SKM-1 (cell line): ENCODE data around the gene RPL7A.
"Not testable (repeated sequence)": the region's sequence is repeated elsewhere in the genome, so short reads cannot be mapped to it uniquely, and the experiment has no call there.

Experiments used
- DNase-seq: peaks from one replicate; lab custom pipeline; 2025; ENCODE audit not compliant: unreplicated experiment; lab: John Stamatoyannopoulos, UW

Gene RPL7A

DNA sequence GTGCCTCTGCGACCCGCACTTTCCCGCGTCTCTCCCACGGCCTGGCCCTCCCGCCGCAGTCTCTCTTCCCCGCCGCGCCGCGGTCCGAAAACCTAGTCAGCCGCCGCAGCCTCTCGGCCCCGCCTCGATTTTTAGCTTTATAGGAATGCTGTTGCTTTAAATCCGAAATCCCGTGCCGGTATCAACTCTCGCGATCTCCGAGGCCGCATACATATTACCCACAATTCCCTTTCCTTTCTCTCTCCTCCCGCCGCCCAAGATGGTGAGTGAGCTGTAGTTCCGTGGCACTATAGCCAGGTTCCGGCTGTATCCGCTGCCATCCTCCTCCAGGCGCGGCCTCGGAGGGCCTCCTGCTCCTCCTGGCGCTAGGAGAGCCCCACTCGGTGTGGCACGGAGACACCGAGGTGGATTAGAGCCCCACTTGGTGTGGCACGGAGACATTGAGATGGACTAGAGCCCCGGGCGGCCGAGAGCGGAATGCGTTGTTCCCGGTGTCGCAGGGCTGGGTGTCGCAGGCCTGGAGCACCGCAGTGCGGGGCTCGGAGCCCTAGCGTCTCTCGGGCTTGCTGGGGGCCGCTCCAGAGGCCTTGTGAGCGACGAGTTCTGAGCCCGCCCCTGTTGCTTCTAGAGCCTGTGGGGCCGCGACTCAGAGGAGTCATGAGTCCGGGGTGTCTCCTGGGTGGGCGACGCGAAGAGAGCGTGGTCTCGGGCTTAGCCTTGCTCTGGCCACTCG lies at the start of gene RPL7A, which contains the start of gene MED22:
Gene RPL7A (plus strand): TSS at position 234 of the 733 bp plus-strand sequence. CDS start 26 bp downstream, at position 260.
Gene MED22 (minus strand): TSS at position 147 of the 733 bp plus-strand sequence. CDS start 1,469 bp downstream, outside the sequence.
- DNase-seq: peak; percentile 93

DNA sequence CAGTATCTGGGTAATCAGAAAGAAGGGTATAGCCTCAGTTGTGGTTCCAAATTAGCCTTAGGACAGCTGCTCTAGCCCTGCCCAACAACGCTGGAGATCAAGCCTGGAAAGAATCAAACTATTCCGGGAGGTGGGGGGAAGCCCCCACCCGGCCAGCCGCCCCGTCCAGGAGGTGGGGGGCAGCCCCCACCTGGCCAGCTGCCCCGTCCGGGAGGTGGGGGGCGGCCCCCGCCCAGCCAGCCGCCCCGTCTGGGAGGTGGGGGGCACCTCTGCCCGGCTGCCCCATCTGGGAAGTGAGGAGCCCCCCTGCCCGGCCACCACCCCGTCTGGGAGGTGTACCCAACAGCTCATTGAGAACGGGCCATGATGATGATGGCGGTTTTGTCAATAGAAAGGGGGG lies 48.0 kb upstream of the RPL7A start:
- not testable (repeated sequence) for DNase-seq

GRCh38 chr9:133301253-133302230 lies 46.5 kb upstream of the RPL7A start:
- no peak for DNase-seq

DNA sequence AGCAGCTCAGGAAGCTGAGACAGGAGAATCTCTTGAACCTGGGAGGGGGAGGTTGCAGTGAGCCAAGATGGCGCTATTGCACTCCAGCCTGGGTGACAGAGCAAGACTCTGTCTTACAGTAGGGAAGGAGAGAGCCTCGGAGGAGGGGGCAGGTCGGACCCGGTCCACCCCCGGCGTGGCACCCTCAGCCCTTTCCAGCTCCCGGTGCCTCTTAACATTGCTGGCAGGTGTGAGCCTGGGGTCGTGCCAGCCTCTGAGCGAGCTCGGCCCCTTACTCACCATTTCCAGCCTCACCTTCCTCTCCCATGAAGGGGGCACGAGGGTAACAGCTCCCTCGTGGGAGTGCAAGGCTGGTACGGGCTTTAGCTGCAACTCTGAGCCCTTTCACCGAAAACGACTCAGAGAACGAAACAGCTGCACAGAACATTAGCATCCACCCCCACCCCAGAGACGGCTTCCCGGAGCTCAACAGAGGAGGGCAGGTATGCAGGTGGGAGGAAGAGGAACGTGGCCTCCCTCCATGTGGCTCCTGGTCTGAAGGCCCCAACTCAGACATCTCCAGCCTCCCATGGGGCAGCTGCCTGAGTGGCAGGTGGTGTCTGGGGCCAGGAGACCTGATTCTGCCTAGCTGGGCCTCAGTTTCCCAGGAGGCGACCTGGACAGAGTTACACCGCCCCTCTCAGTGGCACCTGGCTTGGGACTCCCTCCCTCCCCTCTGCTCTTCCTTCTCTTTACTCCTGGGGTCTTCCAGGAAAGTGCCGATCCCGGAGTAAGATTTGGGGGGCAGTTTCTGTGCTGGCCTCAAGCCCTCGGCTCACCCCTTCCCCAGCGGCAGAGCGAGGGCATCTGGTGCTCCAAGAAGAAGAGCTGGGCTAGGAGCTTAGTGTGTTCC lies 44.5 kb upstream of the RPL7A start:
- no peak for DNase-seq

GRCh38 chr9:133304158-133304470 lies 43.9 kb upstream of the RPL7A start:
- no peak for DNase-seq

GRCh38 chr9:133304477-133305377 lies 43.3 kb upstream of the RPL7A start:
- no peak for DNase-seq

DNA sequence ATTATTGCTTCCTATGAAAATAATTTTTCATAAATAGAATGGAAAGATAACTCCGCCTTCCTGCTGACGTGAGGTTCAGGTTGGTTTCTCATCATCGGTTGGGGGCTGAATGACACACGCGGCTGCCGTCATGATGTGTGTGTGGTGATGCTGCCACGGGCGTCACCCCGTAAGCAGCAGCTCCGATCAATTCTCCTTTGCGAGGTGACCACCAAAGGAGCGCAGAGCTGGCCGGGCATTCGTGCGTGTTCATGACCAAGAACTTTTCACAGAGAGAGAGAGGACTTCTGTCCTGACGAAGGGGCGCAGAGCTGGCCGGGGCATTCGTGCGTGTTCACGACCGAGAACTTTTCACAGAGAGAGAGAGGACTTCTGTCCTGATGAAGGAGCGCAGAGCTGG lies 42.3 kb upstream of the RPL7A start:
- DNase-seq: no peak

DNA sequence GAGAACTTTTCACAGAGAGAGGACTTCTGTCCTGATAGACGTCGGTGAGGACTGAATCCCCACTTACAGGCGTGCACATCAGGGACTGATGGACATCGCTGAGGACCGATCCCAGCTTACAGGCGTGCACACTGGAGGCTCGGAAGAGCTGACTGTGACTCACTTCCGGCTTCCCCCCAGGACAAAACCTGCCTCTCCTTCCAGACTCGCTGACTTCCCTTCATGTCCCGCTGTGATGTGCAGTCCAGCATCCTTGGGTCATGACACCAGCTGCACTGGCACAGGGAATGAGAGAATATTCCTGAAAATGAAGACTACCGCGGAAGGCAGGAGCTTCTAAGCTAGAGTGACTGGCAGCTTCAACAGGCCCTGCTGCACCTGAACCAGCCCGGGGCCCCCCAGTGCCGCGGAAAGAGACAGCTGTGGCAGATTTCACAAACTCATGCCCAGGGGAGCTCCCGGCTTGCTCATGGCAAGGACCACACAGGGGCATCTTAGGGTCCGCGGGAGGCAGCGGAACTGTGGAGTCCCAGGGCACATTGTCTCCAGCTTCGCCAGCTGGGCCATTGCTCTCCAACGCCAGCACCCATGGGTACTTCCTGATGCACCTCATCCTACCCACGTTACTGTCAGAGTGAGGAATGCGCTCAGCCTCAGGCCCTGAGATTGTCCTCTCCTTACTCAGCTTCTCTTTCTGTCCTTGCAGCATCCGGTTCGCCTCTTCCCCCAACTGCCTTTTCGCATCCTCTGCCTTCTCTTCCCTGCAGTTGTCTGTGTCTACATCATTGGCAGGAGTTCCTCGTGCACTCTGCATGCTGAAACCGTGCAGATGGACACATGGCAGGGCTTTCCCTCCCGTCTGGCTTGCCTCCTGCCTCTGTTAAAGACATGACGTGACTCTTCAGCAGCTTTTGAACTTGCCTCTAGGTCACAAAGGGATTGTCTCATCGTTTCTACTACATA lies 41.5 kb upstream of the RPL7A start:
- DNase-seq: no peak

DNA sequence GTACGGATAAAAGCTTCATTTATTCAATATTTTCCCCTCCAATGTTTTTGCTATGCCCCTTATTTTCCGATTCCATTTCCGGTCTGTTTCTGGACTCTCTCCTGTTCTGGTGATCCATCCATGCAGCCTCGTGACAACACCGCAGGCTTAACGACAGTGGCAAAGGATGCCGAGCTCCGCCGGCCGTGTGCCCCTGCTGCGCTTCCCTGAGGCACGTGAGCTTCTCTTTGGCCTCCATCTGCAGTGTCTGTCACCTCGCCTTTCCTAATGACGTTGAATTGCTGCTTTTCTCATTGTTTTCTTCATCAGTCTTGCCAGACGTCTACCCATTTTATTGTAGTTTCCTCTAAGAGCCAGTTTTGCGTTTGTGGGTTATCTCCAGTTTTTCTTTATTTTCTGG lies 40.7 kb upstream of the RPL7A start:
- no peak for DNase-seq

- DNase-seq: no peak
Observed at GRCh38 chr9:133309608-133310007, 38.4 kb upstream of the RPL7A start.

DNA sequence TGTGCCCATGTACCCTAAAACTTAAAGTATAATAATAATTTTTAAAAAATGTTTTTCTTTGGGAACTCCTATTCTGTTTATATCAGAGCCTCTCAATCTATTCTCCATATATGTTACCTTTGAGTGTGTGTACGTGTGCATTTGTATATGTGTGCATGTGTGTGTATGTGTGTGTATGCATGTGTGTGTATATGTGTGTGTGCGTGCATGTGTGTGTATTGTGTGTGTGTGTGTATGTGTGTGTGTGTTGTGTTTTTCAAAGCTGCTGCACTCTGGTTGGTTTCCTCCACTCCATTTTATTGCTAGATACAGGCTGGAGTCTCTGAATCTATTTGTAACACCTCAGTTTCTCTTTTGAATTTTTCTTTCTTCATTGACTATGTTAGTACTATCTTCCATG lies 32.0 kb upstream of the RPL7A start:
- DNase-seq: no peak

GRCh38 chr9:133317551-133317950 lies 30.5 kb upstream of the RPL7A start:
- not testable (repeated sequence) for DNase-seq

GRCh38 chr9:133320421-133320881 lies 27.6 kb upstream of the RPL7A start:
- no peak for DNase-seq

DNA sequence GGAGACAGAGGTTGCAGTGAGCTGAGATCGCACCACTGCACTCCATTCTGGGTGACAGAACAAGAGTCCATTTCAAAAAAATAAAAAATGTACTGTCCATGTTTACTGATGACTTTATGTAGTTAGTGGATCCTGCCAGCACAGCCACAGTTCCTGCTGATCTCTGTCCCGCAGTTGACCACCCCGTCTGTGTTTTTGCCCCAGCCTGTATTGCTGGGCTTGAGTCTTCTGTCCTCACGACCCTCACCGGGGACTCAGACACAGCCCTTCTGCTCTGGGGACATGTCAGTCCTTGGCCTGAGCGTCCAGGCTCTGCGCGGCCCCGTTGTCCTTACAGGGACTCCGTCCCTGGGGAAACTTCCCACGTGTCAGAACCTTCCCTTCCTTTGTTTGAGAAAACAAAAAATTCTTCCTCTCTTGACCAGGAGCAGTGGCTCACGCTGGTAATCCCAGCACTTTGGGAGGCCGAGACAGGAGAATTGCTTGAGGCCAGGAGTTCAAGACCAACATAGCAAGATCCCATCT lies 26.5 kb upstream of the RPL7A start:
- no peak for DNase-seq

DNA sequence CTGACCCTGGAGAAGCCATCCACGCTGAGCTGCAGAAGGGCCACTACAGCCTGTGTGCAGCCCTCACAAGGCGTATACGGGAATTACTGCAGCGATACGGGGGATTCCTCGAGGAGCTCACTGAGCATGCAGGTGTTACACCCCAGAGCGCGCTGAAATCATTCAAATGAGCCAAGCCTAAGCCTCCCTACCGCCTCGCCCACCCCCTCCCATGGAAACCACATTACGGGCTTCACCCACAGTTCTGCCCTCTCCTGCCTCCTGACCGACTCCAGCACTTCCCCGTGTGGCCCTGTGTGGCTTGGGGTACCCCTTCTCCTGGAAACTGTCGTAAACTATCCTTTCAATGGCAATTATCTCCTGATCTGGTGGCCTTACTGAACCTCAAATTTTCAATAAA lies 25.3 kb upstream of the RPL7A start:
- no peak for DNase-seq

DNA sequence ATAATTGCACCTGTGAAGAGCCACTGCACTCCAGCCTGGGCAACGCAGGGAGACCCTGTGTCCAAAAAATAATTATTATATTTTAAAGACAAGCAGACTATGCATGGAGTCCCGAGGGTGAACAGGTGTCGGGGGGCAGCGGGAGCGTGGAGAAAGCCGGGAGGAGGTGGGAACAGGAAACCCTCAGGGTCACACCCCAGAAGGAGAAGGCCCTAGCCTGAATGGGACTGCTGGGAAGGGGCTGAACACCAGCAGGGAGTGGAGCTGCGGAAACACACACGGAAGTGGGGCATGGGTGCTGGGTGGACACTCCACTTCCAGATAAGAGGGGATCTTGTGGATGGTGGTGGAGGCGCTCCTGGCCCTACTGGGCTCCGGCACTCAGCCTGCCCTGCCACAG lies 24.8 kb upstream of the RPL7A start:
- DNase-seq: no peak

- DNase-seq: no peak
Observed at GRCh38 chr9:133323991-133324703, 23.9 kb upstream of the RPL7A start.

GRCh38 chr9:133327021-133327420 lies 21.0 kb upstream of the RPL7A start:
- DNase-seq: not testable (repeated sequence)
